WTC11 (cell line): ENCODE data around the gene SNRPA. TPM values are rescaled to one million over a fixed set of nuclear protein-coding genes. Genes with fewer than 3 reads are reported as not detected.

Source experiments
- ATAC-seq: fragments of 200-7000 bp; cut with Tn5 transposase; 2 replicates; pipeline ENCODE4 v1.10.0; 2021; ENCODE audit warnings: mild to moderate bottlenecking, moderate library complexity
- CTCF ChIA-PET: fragments of 300-600 bp; sonication (Branson Sonifier 250); formaldehyde crosslinking; loops from one replicate; lab custom pipeline; 2021; ENCODE audit warnings: antibody characterized with exemption; lab: Charles Lee
- POLR2A ChIA-PET: fragments of 350-600 bp; sonication (Branson Sonifier 250); formaldehyde crosslinking; loops from one replicate; lab custom pipeline; 2021; ENCODE audit warnings: antibody characterized with exemption; lab: Charles Lee
- DNase-seq: peaks from one replicate; pipeline ENCODE4 v3.0.0; 2021; ENCODE audit warnings: low spot score
- H3K27ac Mint-ChIP-seq: 2 replicates; pipeline ENCODE4 v1.8.0; 2021; ENCODE audit warnings: mixed read lengths
- H3K27me3 Mint-ChIP-seq: 2 replicates; pipeline ENCODE4 v1.8.0; 2021; ENCODE audit warnings: low read depth, mild to moderate bottlenecking, moderate library complexity, mixed read lengths
- H3K36me3 Mint-ChIP-seq: 2 replicates; pipeline ENCODE4 v1.8.0; 2021; ENCODE audit warnings: mixed read lengths
- H3K4me1 Mint-ChIP-seq: 2 replicates; pipeline ENCODE4 v1.8.0; 2022; ENCODE audit warnings: mixed read lengths
- H3K4me3 Mint-ChIP-seq: 2 replicates; pipeline ENCODE4 v1.8.0; 2021; ENCODE audit warnings: mild to moderate bottlenecking, moderate library complexity, mixed read lengths
- H3K9me3 Mint-ChIP-seq: 2 replicates; pipeline ENCODE4 v1.8.0; 2021; ENCODE audit warnings: mixed read lengths
- CBFB ChIP-seq: sonication (generic); formaldehyde crosslinking; IDR thresholded peaks from 2 replicates; pipeline ENCODE4 v1.8.1; 2022; ENCODE audit warnings: mild to moderate bottlenecking, low read depth, missing genetic modification reagents
- FOXJ3 ChIP-seq: sonication (generic); formaldehyde crosslinking; IDR thresholded peaks from 2 replicates; pipeline ENCODE4 v1.9.0; 2021; ENCODE audit warnings: missing genetic modification reagents, mild to moderate bottlenecking, borderline replicate concordance
- GRHL2 ChIP-seq: fragments of 250-450 bp; sonication (Bioruptor Pico); IDR thresholded peaks from 2 replicates; pipeline ENCODE4 v1.8.0; 2022; ENCODE audit warnings: mild to moderate bottlenecking, moderate library complexity; ENCODE audit not compliant: insufficient replicate concordance, severe bottlenecking
- NR1H2 ChIP-seq: sonication (generic); formaldehyde crosslinking; IDR thresholded peaks from 2 replicates; pipeline ENCODE4 v1.9.0; 2021; ENCODE audit warnings: mild to moderate bottlenecking, moderate library complexity, missing genetic modification reagents
- SMAD3 ChIP-seq: sonication (generic); formaldehyde crosslinking; IDR thresholded peaks from 2 replicates; pipeline ENCODE4 v1.8.0; 2022; ENCODE audit warnings: missing genetic modification reagents, mild to moderate bottlenecking, borderline replicate concordance
- total RNA-seq: library from RNA; stranded (reverse); gene quantifications from 3 replicates; pipeline ENCODE4 v1.2.3, GENCODE V29; 2021
- TF ChIP-seq, protein P1 (sequence below): sonication (generic); formaldehyde crosslinking; IDR thresholded peaks from 2 replicates; pipeline ENCODE4 v1.8.0; 2022; ENCODE audit warnings: mild to moderate bottlenecking, missing genetic modification reagents
- TF ChIP-seq, protein P2 (sequence below): fragments of 250-450 bp; sonication (Bioruptor Pico); IDR thresholded peaks from 2 replicates; pipeline ENCODE4 v1.8.0; 2021; ENCODE audit warnings: mild to moderate bottlenecking
- TF ChIP-seq, protein P3 (sequence below): sonication (generic); formaldehyde crosslinking; IDR thresholded peaks from 2 replicates; pipeline ENCODE4 v1.8.1; 2023; ENCODE audit warnings: mild to moderate bottlenecking, missing genetic modification reagents
- TF ChIP-seq, protein P4 (sequence below): sonication (generic); formaldehyde crosslinking; IDR thresholded peaks from 2 replicates; pipeline ENCODE4 v1.8.1; 2023; ENCODE audit warnings: mild to moderate bottlenecking, missing genetic modification reagents, borderline replicate concordance
- TF ChIP-seq, protein P5 (sequence below): sonication (generic); formaldehyde crosslinking; IDR thresholded peaks from 2 replicates; pipeline ENCODE4 v1.8.0; 2023; ENCODE audit warnings: mild to moderate bottlenecking, missing genetic modification reagents
- TF ChIP-seq, protein P6 (sequence below): fragments of 200-600 bp; IDR thresholded peaks from 2 replicates; pipeline ENCODE4 v1.8.0; 2022; ENCODE audit warnings: antibody characterized with exemption
- TF ChIP-seq, protein P7 (sequence below): sonication (generic); formaldehyde crosslinking; conservative IDR thresholded peaks from 2 replicates; pipeline ENCODE4 v1.8.1; 2022; ENCODE audit warnings: mild to moderate bottlenecking, missing genetic modification reagents

SNRPA gene
- total RNA-seq, 1 experiment from 2014 or later = 227 TPM

DNA sequence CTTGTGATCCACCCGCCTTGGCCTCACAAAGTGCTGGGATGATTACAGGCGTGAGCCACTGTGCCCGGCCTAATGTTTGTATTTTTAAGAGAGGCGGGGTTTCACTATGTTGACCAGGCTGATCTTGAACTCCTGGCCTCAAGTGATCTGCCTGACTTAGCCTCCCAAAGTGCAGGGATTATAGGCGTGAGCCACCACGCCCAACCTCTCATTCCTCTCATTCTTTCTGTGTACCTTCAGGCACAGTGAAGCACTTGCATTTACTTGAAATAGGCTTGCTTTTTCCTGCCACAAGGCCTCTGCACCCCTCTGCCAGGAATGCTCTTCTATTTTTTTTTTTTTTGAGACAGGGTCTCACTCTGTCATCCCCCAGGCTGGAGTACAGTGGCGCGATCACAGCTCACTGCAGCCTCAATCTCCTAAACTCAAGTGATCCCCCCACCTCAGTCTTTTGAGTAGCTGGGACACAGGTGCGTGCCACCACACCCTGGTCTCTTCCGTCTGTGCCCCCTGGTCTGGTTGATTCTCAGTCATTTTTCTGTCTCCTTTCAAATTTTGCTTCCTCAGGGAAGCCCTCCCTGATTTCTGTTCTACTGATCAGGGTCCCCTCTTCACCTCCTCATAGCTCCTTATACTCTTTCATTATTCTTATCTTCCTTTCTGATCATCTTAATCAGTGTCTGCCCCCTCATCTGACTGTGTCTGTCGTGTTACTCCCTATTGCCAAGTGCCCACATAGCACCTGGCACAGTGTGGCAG, 15.8 kb upstream of the SNRPA start:
- no peak overlapping the region for H3K27ac Mint-ChIP-seq
- DNase-seq (no peak), ATAC-seq (no peak)
- H3K9me3 Mint-ChIP-seq = no peaks in the 10 kb centered on the region
- ChIA-PET POLR2A (no interaction called here), CTCF (no interaction called here)
- H3K4me1 Mint-ChIP-seq = no peaks in the 10 kb centered on the region
- H3K36me3 Mint-ChIP-seq = peaks cover 52% of the 10 kb centered on the region
- no peak overlapping the region for H3K4me3 Mint-ChIP-seq
- H3K27me3 Mint-ChIP-seq = no peaks in the 10 kb centered on the region
- TF ChIP-seq NR1H2 (CRISPR knock-in tag) = no peak
- TF ChIP-seq, protein P1, sequence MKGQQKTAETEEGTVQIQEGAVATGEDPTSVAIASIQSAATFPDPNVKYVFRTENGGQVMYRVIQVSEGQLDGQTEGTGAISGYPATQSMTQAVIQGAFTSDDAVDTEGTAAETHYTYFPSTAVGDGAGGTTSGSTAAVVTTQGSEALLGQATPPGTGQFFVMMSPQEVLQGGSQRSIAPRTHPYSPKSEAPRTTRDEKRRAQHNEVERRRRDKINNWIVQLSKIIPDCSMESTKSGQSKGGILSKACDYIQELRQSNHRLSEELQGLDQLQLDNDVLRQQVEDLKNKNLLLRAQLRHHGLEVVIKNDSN = no peak
- no peak for TF ChIP-seq SMAD3 (CRISPR knock-in tag)
- TF ChIP-seq, protein P2, sequence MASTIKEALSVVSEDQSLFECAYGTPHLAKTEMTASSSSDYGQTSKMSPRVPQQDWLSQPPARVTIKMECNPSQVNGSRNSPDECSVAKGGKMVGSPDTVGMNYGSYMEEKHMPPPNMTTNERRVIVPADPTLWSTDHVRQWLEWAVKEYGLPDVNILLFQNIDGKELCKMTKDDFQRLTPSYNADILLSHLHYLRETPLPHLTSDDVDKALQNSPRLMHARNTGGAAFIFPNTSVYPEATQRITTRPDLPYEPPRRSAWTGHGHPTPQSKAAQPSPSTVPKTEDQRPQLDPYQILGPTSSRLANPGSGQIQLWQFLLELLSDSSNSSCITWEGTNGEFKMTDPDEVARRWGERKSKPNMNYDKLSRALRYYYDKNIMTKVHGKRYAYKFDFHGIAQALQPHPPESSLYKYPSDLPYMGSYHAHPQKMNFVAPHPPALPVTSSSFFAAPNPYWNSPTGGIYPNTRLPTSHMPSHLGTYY = no peak
- TF ChIP-seq FOXJ3 (CRISPR knock-in tag) = no peak
- TF ChIP-seq, protein P3, sequence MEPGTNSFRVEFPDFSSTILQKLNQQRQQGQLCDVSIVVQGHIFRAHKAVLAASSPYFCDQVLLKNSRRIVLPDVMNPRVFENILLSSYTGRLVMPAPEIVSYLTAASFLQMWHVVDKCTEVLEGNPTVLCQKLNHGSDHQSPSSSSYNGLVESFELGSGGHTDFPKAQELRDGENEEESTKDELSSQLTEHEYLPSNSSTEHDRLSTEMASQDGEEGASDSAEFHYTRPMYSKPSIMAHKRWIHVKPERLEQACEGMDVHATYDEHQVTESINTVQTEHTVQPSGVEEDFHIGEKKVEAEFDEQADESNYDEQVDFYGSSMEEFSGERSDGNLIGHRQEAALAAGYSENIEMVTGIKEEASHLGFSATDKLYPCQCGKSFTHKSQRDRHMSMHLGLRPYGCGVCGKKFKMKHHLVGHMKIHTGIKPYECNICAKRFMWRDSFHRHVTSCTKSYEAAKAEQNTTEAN (CRISPR knock-in tag) = no peak
- TF ChIP-seq, protein P4, sequence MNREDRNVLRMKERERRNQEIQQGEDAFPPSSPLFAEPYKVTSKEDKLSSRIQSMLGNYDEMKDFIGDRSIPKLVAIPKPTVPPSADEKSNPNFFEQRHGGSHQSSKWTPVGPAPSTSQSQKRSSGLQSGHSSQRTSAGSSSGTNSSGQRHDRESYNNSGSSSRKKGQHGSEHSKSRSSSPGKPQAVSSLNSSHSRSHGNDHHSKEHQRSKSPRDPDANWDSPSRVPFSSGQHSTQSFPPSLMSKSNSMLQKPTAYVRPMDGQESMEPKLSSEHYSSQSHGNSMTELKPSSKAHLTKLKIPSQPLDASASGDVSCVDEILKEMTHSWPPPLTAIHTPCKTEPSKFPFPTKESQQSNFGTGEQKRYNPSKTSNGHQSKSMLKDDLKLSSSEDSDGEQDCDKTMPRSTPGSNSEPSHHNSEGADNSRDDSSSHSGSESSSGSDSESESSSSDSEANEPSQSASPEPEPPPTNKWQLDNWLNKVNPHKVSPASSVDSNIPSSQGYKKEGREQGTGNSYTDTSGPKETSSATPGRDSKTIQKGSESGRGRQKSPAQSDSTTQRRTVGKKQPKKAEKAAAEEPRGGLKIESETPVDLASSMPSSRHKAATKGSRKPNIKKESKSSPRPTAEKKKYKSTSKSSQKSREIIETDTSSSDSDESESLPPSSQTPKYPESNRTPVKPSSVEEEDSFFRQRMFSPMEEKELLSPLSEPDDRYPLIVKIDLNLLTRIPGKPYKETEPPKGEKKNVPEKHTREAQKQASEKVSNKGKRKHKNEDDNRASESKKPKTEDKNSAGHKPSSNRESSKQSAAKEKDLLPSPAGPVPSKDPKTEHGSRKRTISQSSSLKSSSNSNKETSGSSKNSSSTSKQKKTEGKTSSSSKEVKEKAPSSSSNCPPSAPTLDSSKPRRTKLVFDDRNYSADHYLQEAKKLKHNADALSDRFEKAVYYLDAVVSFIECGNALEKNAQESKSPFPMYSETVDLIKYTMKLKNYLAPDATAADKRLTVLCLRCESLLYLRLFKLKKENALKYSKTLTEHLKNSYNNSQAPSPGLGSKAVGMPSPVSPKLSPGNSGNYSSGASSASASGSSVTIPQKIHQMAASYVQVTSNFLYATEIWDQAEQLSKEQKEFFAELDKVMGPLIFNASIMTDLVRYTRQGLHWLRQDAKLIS = no peak
- TF ChIP-seq, protein P5, sequence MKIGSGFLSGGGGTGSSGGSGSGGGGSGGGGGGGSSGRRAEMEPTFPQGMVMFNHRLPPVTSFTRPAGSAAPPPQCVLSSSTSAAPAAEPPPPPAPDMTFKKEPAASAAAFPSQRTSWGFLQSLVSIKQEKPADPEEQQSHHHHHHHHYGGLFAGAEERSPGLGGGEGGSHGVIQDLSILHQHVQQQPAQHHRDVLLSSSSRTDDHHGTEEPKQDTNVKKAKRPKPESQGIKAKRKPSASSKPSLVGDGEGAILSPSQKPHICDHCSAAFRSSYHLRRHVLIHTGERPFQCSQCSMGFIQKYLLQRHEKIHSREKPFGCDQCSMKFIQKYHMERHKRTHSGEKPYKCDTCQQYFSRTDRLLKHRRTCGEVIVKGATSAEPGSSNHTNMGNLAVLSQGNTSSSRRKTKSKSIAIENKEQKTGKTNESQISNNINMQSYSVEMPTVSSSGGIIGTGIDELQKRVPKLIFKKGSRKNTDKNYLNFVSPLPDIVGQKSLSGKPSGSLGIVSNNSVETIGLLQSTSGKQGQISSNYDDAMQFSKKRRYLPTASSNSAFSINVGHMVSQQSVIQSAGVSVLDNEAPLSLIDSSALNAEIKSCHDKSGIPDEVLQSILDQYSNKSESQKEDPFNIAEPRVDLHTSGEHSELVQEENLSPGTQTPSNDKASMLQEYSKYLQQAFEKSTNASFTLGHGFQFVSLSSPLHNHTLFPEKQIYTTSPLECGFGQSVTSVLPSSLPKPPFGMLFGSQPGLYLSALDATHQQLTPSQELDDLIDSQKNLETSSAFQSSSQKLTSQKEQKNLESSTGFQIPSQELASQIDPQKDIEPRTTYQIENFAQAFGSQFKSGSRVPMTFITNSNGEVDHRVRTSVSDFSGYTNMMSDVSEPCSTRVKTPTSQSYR (CRISPR knock-in tag) = no peak
- TF ChIP-seq, protein P6, sequence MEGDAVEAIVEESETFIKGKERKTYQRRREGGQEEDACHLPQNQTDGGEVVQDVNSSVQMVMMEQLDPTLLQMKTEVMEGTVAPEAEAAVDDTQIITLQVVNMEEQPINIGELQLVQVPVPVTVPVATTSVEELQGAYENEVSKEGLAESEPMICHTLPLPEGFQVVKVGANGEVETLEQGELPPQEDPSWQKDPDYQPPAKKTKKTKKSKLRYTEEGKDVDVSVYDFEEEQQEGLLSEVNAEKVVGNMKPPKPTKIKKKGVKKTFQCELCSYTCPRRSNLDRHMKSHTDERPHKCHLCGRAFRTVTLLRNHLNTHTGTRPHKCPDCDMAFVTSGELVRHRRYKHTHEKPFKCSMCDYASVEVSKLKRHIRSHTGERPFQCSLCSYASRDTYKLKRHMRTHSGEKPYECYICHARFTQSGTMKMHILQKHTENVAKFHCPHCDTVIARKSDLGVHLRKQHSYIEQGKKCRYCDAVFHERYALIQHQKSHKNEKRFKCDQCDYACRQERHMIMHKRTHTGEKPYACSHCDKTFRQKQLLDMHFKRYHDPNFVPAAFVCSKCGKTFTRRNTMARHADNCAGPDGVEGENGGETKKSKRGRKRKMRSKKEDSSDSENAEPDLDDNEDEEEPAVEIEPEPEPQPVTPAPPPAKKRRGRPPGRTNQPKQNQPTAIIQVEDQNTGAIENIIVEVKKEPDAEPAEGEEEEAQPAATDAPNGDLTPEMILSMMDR = no peak
- TF ChIP-seq, protein P7, sequence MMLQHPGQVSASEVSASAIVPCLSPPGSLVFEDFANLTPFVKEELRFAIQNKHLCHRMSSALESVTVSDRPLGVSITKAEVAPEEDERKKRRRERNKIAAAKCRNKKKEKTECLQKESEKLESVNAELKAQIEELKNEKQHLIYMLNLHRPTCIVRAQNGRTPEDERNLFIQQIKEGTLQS = no peak
- TF ChIP-seq GRHL2 (CRISPR knock-in tag) = no peak
- no peak for TF ChIP-seq CBFB (CRISPR knock-in tag)
